GM15510 (cell line): Measurements from ENCODE around the gene HYAL1.

Source experiments
- POLR2A ChIP-seq: IDR thresholded peaks from 3 replicates; pipeline ENCODE4 v1.6.1; 2011; ENCODE audit warnings: borderline replicate concordance; ENCODE audit not compliant: insufficient read length; ENCODE audit errors: extremely low read depth

HYAL1 gene

GRCh38 chr3:50294492-50295403 lies 8.6 kb downstream of the HYAL1 start:
- TF ChIP-seq POLR2A: no peak

- TF ChIP-seq POLR2A: no peak
These were observed 9.3 kb downstream of the HYAL1 start for GRCh38 chr3:50294089-50294488.

GRCh38 chr3:50293079-50293801 lies 10.1 kb downstream of the HYAL1 start:
- no peak for TF ChIP-seq POLR2A

GRCh38 chr3:50292159-50293078 lies 11.0 kb downstream of the HYAL1 start, which contains the start of gene IFRD2:
Gene IFRD2, minus strand, starts transcription at chr3:50292429. Its CDS starts 155 bp downstream, at chr3:50292274.
- peak; percentile 59 for TF ChIP-seq POLR2A

- TF ChIP-seq POLR2A: no peak
These were observed 13.2 kb downstream of the HYAL1 start for GRCh38 chr3:50290161-50290641.

- TF ChIP-seq POLR2A: no peak
These were observed 14.2 kb downstream of the HYAL1 start for GRCh38 chr3:50289130-50289529.

- no peak for TF ChIP-seq POLR2A
These were observed 14.9 kb downstream of the HYAL1 start for GRCh38 chr3:50288387-50289007.

GRCh38 chr3:50287262-50287661 lies 16.1 kb downstream of the HYAL1 start:
- TF ChIP-seq POLR2A: no peak

GRCh38 chr3:50286322-50287227 lies 16.8 kb downstream of the HYAL1 start:
- no peak for TF ChIP-seq POLR2A

GRCh38 chr3:50279255-50280016 lies 23.9 kb downstream of the HYAL1 start:
- no peak for TF ChIP-seq POLR2A

- TF ChIP-seq POLR2A: no peak
These were observed 24.5 kb downstream of the HYAL1 start, which contains the start of gene LSMEM2 for GRCh38 chr3:50278880-50279224. Gene LSMEM2, plus strand, starts transcription at chr3:50279087. Its CDS starts 27 bp downstream, at chr3:50279114.
